GM18907 (cell line): ENCODE measurements around the gene KCNAB1.

ENCODE experiments used
- ATAC-seq: cut with Tn5 transposase; IDR thresholded peaks from one replicate; pipeline ENCODE4 v1.9.1; 2021; ENCODE audit warnings: mild to moderate bottlenecking, moderate library complexity; ENCODE audit not compliant: unreplicated experiment

Gene KCNAB1

GRCh38 chr3:156525808-156526207, 405.4 kb downstream of the KCNAB1 start:
- ATAC-seq, result no peak

- ATAC-seq, result no peak
Observed at GRCh38 chr3:156527060-156527459, 406.7 kb downstream of the KCNAB1 start.

- ATAC-seq, result no peak
Observed at GRCh38 chr3:156530980-156531379, 410.6 kb downstream of the KCNAB1 start.

GRCh38 chr3:156532730-156533129, 412.4 kb downstream of the KCNAB1 start:
- ATAC-seq, result no peak

- ATAC-seq, result no peak
Observed at GRCh38 chr3:156533205-156533604, 412.8 kb downstream of the KCNAB1 start.

GRCh38 chr3:156535162-156535627, 414.8 kb downstream of the KCNAB1 start:
- ATAC-seq, result no peak

- ATAC-seq, result no peak
Observed at GRCh38 chr3:156535798-156536197, 415.4 kb downstream of the KCNAB1 start.

GRCh38 chr3:156536524-156537316, 416.3 kb downstream of the KCNAB1 start:
- no peak for ATAC-seq

- ATAC-seq, result no peak
Observed at GRCh38 chr3:156539051-156539450, 418.7 kb downstream of the KCNAB1 start.

GRCh38 chr3:156539802-156540201, 419.4 kb downstream of the KCNAB1 start:
- ATAC-seq, result no peak

- ATAC-seq, result no peak
Observed at GRCh38 chr3:156542101-156543042, 422.0 kb downstream of the KCNAB1 start.

- ATAC-seq, result no peak
Observed at GRCh38 chr3:156543043-156543555, 422.7 kb downstream of the KCNAB1 start.

- ATAC-seq, result no peak
Observed at GRCh38 chr3:156547637-156548036, 427.3 kb downstream of the KCNAB1 start.

- no peak for ATAC-seq
Observed at GRCh38 chr3:156548041-156548687, 427.8 kb downstream of the KCNAB1 start.

GRCh38 chr3:156548902-156549301, 428.5 kb downstream of the KCNAB1 start:
- ATAC-seq, result no peak

GRCh38 chr3:156551261-156551660, 430.9 kb downstream of the KCNAB1 start:
- ATAC-seq, result no peak

- ATAC-seq, result no peak
Observed at GRCh38 chr3:156551746-156552145, 431.4 kb downstream of the KCNAB1 start.

GRCh38 chr3:156552973-156553372, 432.6 kb downstream of the KCNAB1 start:
- no peak for ATAC-seq

- no peak for ATAC-seq
Observed at GRCh38 chr3:156553705-156554356, 433.5 kb downstream of the KCNAB1 start.

- ATAC-seq, result no peak
Observed at GRCh38 chr3:156554515-156554841, 434.1 kb downstream of the KCNAB1 start.
